ENCODE data around the gene MEN1.

- TF ChIP-seq RARB (CRISPR knock-in tag; IDR thresholded peaks at IDR 0.05) (no peak), ESRRG (CRISPR knock-in tag; IDR thresholded peaks at IDR 0.05) (no peak), ZNF565 (CRISPR knock-in tag; conservative IDR thresholded peaks at IDR 0.05; ENCODE audit: low read depth) (no peak), ZFP30 (CRISPR knock-in tag; IDR thresholded peaks at IDR 0.05) (no peak), POU6F1 (CRISPR knock-in tag; IDR thresholded peaks at IDR 0.05; ENCODE audit: borderline replicate concordance, low read depth) (no peak), ZC3H10 (CRISPR knock-in tag; IDR thresholded peaks at IDR 0.05) (no peak)
Measured at GRCh38 chr11:64788321-64789215, 21.8 kb downstream of the MEN1 start.
